Activated T-cell treated with anti-CD3 and anti-CD28 coated beads, Interleukin-2, amount 50 U/mL, for 4 hours (primary cell): ENCODE data around the gene CDC40. TPM values are rescaled to one million over a fixed set of nuclear protein-coding genes. Genes with fewer than 3 reads are reported as not detected.

Source experiments
- ATAC-seq, 2 donors: fragments of 200-7000 bp; cut with Tn5 transposase; one replicate each; pipeline ENCODE4 v1.10.0; 2021
- DNase-seq: peaks from one replicate; pipeline ENCODE4 v3.0.0-alpha.2; 2020
- H3K27me3 Mint-ChIP-seq: one replicate; pipeline ENCODE4 v1.8.0; 2021; ENCODE audit warnings: low read depth, mixed read lengths
- H3K36me3 Mint-ChIP-seq: one replicate; pipeline ENCODE4 v1.8.0; 2022; ENCODE audit warnings: mixed read lengths; ENCODE audit not compliant: insufficient read depth
- H3K4me1 Mint-ChIP-seq: one replicate; pipeline ENCODE4 v1.8.0; 2021; ENCODE audit warnings: low read depth, mixed read lengths
- H3K4me3 Mint-ChIP-seq: one replicate; pipeline ENCODE4 v1.8.0; 2021; ENCODE audit warnings: mild to moderate bottlenecking, moderate library complexity, mixed read lengths
- H3K9me3 Mint-ChIP-seq: one replicate; pipeline ENCODE4 v1.8.0; 2021; ENCODE audit warnings: mixed read lengths
- total RNA-seq, 3 donors: library from RNA; stranded (reverse); gene quantifications; one replicate each; pipeline ENCODE4 v1.2.1, GENCODE V29; 2021

The CDC40 gene
- total RNA-seq, 3 donors from 2014 or later, result 24.8 to 27.9 (median 26.3) TPM

- Mint-ChIP-seq H3K27me3 (no peaks in the 10 kb centered on the region), H3K36me3 (peaks cover 8% of the 10 kb centered on the region)
- peak; percentile 71 to 81 for ATAC-seq
Observed at GRCh38 chr6:110185879-110186278, 5.7 kb downstream of the CDC40 start.

GRCh38 chr6:110188791-110189190 lies 8.6 kb downstream of the CDC40 start:
- no peak overlapping the region for H3K4me3 Mint-ChIP-seq
- ATAC-seq, result no peak
- no peak for DNase-seq
- peaks cover 28% of the 10 kb centered on the region for H3K4me1 Mint-ChIP-seq
- peaks cover 12% of the 10 kb centered on the region for H3K36me3 Mint-ChIP-seq
- H3K9me3 Mint-ChIP-seq, result no peaks in the 10 kb centered on the region
- no peaks in the 10 kb centered on the region for H3K27me3 Mint-ChIP-seq

More at GRCh38 chr6:110185879-110186278, 5.7 kb downstream of the CDC40 start:
- DNase-seq, result no peak
- peak overlapping the region; percentile 55 for H3K4me3 Mint-ChIP-seq
- H3K4me1 Mint-ChIP-seq, result peaks cover 28% of the 10 kb centered on the region
- no peaks in the 10 kb centered on the region for H3K9me3 Mint-ChIP-seq

DNA sequence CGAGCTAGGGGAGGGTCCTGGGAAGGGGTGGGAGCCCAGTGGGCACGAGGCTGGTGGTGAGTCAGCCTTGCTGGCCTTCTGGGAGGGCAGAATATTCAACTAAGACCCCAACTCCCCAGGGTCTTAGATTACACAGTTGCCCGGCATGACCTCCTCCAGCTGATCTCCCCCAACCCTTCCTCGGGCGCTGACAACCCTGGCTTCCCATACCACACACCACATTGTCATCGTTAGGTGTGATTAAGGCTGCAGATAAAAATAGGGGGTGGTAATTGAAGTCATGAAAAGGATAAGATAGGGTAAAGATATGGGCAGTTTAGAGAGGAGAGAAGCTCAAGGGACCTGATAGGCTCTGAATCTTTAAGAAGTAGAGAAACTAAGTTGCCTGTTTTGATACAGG lies 10.5 kb downstream of the CDC40 start:
- Mint-ChIP-seq H3K4me3 (no peak overlapping the region), H3K9me3 (no peaks in the 10 kb centered on the region), H3K27me3 (no peaks in the 10 kb centered on the region), H3K36me3 (peaks cover 15% of the 10 kb centered on the region), H3K4me1 (peaks cover 32% of the 10 kb centered on the region)
- DNase-seq (no peak), ATAC-seq (no peak)

DNA sequence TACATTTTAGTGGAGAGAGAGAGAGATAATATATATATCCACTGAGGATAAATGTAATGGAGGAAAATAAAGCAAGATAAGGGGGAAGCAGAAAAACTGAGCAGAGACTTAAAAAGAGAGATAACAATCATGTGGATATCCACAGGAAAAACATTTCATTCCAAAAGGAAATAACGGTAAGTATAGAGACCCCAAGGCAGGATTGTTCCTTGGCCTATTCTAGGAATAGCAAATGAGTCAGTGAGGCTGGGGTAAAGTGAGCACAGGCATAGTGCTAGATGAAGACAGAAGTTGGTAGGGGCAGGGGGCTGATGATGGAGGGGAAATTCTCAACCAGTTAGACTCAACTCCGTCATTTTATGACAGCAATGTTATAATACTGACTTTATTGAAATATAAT lies 11.2 kb downstream of the CDC40 start:
- ATAC-seq, result no peak
- H3K27me3 Mint-ChIP-seq, result no peaks in the 10 kb centered on the region
- peaks cover 10% of the 10 kb centered on the region for H3K36me3 Mint-ChIP-seq
- H3K4me1 Mint-ChIP-seq, result peaks cover 27% of the 10 kb centered on the region
- DNase-seq, result no peak
- H3K4me3 Mint-ChIP-seq, result no peak overlapping the region
- no peaks in the 10 kb centered on the region for H3K9me3 Mint-ChIP-seq

- Mint-ChIP-seq H3K27me3 (no peaks in the 10 kb centered on the region), H3K36me3 (peaks cover 10% of the 10 kb centered on the region), H3K4me3 (no peak overlapping the region), H3K4me1 (peaks cover 16% of the 10 kb centered on the region), H3K9me3 (no peaks in the 10 kb centered on the region)
- ATAC-seq (no peak), DNase-seq (no peak)
Observed at GRCh38 chr6:110195639-110196038, 15.4 kb downstream of the CDC40 start.

DNA sequence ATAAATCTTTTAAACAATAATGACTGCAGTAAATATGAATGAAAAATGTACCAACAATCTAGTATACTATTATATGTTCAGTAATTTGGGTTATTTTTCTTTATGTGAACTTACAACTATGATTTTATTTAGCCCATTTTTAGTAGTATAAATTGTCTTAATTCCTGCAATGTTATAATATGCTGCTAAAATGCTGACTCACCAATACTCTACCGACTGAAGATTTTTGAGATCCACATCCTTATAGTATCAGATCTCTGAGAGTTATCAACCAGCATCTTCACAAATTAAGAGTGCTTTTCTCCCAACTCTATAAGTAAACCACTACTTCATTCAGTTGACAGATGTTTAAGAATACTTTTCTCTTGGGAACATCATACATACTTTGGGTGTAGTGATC lies 16.6 kb downstream of the CDC40 start:
- DNase-seq (no peak), ATAC-seq (no peak)

DNA sequence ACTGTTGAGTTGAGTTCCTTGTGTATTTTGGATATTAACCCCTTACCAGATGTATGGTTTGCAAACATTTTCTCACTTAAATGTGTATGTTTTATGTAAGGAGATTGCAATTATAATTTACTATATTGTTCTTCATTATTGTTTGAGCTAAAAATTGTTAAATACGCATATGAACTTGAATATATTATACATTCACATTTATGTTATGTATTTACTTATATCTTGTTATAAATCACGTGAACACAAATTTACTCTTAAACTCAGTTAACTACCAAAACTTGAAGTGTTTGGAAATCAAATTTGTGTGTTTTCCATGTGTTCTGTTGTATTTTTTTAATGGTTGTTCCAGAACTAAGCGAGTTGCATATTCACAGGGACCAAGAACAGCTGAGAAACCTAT lies 18.3 kb downstream of the CDC40 start:
- Mint-ChIP-seq H3K9me3 (no peaks in the 10 kb centered on the region), H3K27me3 (no peaks in the 10 kb centered on the region), H3K4me1 (peaks cover 18% of the 10 kb centered on the region), H3K36me3 (peaks cover 9% of the 10 kb centered on the region), H3K4me3 (no peak overlapping the region)
- no peak for DNase-seq
- no peak for ATAC-seq

More for the DNA sequence above, 16.6 kb downstream of the CDC40 start:
- Mint-ChIP-seq H3K27me3 (no peaks in the 10 kb centered on the region), H3K4me3 (no peak overlapping the region), H3K36me3 (peaks cover 10% of the 10 kb centered on the region), H3K9me3 (no peaks in the 10 kb centered on the region), H3K4me1 (peaks cover 18% of the 10 kb centered on the region)

DNA sequence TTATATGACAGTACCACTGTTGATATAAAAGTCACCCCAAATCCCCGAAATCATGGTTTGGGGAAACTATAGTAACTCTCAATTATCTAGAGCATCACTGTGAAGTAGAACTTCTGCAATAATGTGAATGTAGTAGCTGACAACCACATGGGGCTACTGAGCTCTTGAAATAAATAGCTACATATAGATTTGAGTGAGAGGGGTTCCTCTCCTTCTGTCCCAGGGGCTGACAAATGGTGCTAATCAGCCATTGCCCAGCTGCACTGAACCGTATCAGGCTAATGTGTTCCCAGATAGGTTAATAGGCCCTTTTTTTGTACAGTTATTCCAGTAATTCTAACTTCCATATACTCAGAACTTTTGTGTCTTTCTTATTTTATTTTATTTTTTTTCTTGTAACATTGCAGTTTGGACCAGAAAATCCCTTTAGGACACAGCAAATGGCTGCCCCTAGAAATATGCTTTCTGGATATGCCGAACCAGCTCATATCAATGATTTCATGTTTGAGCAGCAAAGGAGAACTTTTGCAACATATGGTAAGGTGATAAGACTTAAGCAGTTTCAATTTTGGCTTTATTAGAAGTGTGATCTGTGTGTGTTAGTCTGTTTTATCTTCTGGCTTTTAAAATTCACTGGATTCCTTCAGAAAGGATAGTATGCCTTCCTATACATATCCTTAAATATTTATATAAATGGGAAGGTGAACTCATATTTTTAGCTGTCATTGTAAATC lies 21.1 kb downstream of the CDC40 start:
- ATAC-seq, result no peak

DNA sequence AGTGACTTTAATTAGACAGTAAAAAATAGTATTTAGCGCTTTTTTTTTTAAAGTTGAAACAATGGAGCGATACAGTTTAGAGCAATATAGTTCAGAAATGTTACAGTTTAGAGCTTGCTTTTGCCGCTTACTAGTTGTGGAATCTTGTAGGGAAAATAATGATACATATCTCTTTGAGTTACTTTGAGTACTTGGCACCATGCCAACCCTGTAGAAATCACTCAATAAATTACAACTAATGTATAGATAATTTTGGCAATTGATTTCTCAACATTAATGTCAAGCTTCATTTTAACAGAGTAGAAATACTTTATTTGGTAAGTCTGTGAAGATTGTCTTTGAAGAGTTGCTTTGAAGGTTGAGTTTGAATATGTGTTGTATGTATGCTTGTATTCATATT lies 27.4 kb downstream of the CDC40 start:
- H3K27me3 Mint-ChIP-seq, result no peaks in the 10 kb centered on the region
- no peak for ATAC-seq
- H3K4me3 Mint-ChIP-seq, result no peak overlapping the region
- peaks cover 16% of the 10 kb centered on the region for H3K36me3 Mint-ChIP-seq
- no peaks in the 10 kb centered on the region for H3K4me1 Mint-ChIP-seq
- DNase-seq, result no peak
- H3K9me3 Mint-ChIP-seq, result no peaks in the 10 kb centered on the region

More for the DNA sequence above, 21.1 kb downstream of the CDC40 start:
- DNase-seq, result no peak
- peaks cover 8% of the 10 kb centered on the region for H3K4me1 Mint-ChIP-seq
- no peak overlapping the region for H3K4me3 Mint-ChIP-seq
- H3K9me3 Mint-ChIP-seq, result no peaks in the 10 kb centered on the region
- no peaks in the 10 kb centered on the region for H3K27me3 Mint-ChIP-seq
- H3K36me3 Mint-ChIP-seq, result peaks cover 2% of the 10 kb centered on the region

- no peak for DNase-seq
- H3K4me1 Mint-ChIP-seq, result no peaks in the 10 kb centered on the region
- ATAC-seq, result no peak
- H3K4me3 Mint-ChIP-seq, result no peak overlapping the region
- no peaks in the 10 kb centered on the region for H3K27me3 Mint-ChIP-seq
- H3K36me3 Mint-ChIP-seq, result peaks cover 28% of the 10 kb centered on the region
- no peaks in the 10 kb centered on the region for H3K9me3 Mint-ChIP-seq
Observed at GRCh38 chr6:110211753-110212152, 31.5 kb downstream of the CDC40 start.

GRCh38 chr6:110214338-110214737 lies 34.1 kb downstream of the CDC40 start:
- no peak overlapping the region for H3K4me3 Mint-ChIP-seq
- peaks cover 29% of the 10 kb centered on the region for H3K36me3 Mint-ChIP-seq
- DNase-seq (no peak), ATAC-seq (no peak)
- no peaks in the 10 kb centered on the region for H3K27me3 Mint-ChIP-seq
- no peaks in the 10 kb centered on the region for H3K4me1 Mint-ChIP-seq
- no peaks in the 10 kb centered on the region for H3K9me3 Mint-ChIP-seq

- H3K27me3 Mint-ChIP-seq, result no peaks in the 10 kb centered on the region
- H3K36me3 Mint-ChIP-seq, result peaks cover 36% of the 10 kb centered on the region
- ATAC-seq (no peak), DNase-seq (no peak)
- no peaks in the 10 kb centered on the region for H3K4me1 Mint-ChIP-seq
- H3K4me3 Mint-ChIP-seq, result no peak overlapping the region
- no peaks in the 10 kb centered on the region for H3K9me3 Mint-ChIP-seq
Observed at GRCh38 chr6:110216140-110216539, 35.9 kb downstream of the CDC40 start.

GRCh38 chr6:110217266-110217665 lies 37.0 kb downstream of the CDC40 start:
- Mint-ChIP-seq H3K4me3 (no peak overlapping the region), H3K27me3 (no peaks in the 10 kb centered on the region), H3K36me3 (peaks cover 31% of the 10 kb centered on the region), H3K9me3 (no peaks in the 10 kb centered on the region), H3K4me1 (no peaks in the 10 kb centered on the region)
- ATAC-seq (no peak), DNase-seq (no peak)

- no peaks in the 10 kb centered on the region for H3K9me3 Mint-ChIP-seq
- peaks cover 36% of the 10 kb centered on the region for H3K36me3 Mint-ChIP-seq
- H3K27me3 Mint-ChIP-seq, result no peaks in the 10 kb centered on the region
- no peak overlapping the region for H3K4me3 Mint-ChIP-seq
- DNase-seq, result no peak
- ATAC-seq, result no peak
- H3K4me1 Mint-ChIP-seq, result no peaks in the 10 kb centered on the region
Observed at GRCh38 chr6:110221738-110222137, 41.5 kb downstream of the CDC40 start.

GRCh38 chr6:110226261-110226660 lies 46.0 kb downstream of the CDC40 start:
- Mint-ChIP-seq H3K4me1 (no peaks in the 10 kb centered on the region), H3K4me3 (no peak overlapping the region), H3K36me3 (peaks cover 29% of the 10 kb centered on the region), H3K9me3 (no peaks in the 10 kb centered on the region), H3K27me3 (no peaks in the 10 kb centered on the region)
- DNase-seq (no peak), ATAC-seq (no peak)
